Spinal cord (tissue), 10 donors: ENCODE data around the gene VASN. TPM values are rescaled to one million over a fixed set of nuclear protein-coding genes. Genes with fewer than 3 reads are reported as not detected.

ENCODE experiments used
- DNase-seq, 6 donors: peaks; one replicate each; pipeline versions ENCODE4 v3.0.0 to v3.0.0-alpha.2; 2013 to 2015; ENCODE audit warnings: low spot score in 6 of 6, low read depth in 4 of 6
- H3K27ac ChIP-seq: one replicate; pipeline ENCODE4 v1.5.1; 2013; ENCODE audit warnings: low read depth, low read length, control low read depth
- H3K27me3 ChIP-seq: one replicate; pipeline ENCODE4 v1.6.1; 2013; ENCODE audit warnings: low read length; ENCODE audit not compliant: control insufficient read depth, insufficient read depth
- H3K36me3 ChIP-seq: one replicate; pipeline ENCODE4 v1.6.1; 2013; ENCODE audit warnings: low read length; ENCODE audit not compliant: control insufficient read depth, insufficient read depth
- H3K4me1 ChIP-seq: one replicate; pipeline ENCODE4 v1.6.1; 2013; ENCODE audit warnings: low read length; ENCODE audit not compliant: control insufficient read depth, insufficient read depth
- H3K4me3 ChIP-seq: one replicate; pipeline ENCODE4 v1.5.1; 2013; ENCODE audit warnings: low read depth, low read length, control low read depth
- H3K9me3 ChIP-seq: one replicate; pipeline ENCODE4 v1.6.1; 2013; ENCODE audit warnings: low read length; ENCODE audit not compliant: control insufficient read depth, insufficient read depth
- WGBS: methylation state at CpG from one replicate; pipeline ENCODE4 v1.1.5; 2013; ENCODE audit warnings: missing lambda C conversion rate; ENCODE audit not compliant: insufficient coverage; 5-methylcytosine and 5-hydroxymethylcytosine counted together
- polyA plus RNA-seq, 2 donors: library from polyadenylated mRNA; unstranded; fragments of 120-200 nt; gene quantifications; one replicate each; pipeline ENCODE4 v1.2.1, GENCODE V29; 2013; ENCODE audit not compliant: insufficient read length in 2 of 2
- total RNA-seq, 2 donors: library from RNA; depleted of rRNA in 1 of 2; stranded (reverse); fragments of 120-200 nt in 1 of 2; fragments of >200 nt in 1 of 2; gene quantifications; one replicate each; pipeline versions ENCODE4 v1.2.3 to v1.2.4, GENCODE V29; 2013 to 2014
- donor health status: healthy.

The VASN gene
- total and polyA plus RNA-seq, 4 donors, result 5.3 to 19.6 (median 9.5) TPM

DNA sequence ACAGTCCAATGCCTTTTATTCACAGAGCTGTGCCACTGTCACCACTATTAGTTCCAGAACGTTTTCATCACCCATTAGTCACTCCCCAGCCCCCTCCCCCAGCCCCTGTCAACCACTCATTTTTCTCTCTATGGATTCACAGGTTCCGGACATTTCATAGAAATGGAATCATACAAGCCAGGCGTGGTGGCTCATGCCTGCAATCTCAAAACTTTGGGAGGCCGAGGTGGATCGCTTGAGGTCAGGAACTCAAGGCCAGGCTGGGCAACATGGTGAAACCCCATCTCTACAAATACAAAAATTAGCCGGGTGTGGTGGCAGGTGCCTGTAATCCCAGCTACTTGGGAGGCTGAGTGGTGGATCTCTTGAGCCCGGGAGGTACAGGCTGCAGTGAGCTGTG is 19.8 kb upstream of the VASN start:
- 17% methylated on average over 1 of the region's 7 CpGs for WGBS
- peaks cover 36% of the 10 kb centered on the region for H3K36me3 ChIP-seq
- no peak for DNase-seq
- no peak overlapping the region for H3K4me3 ChIP-seq
- H3K27me3 ChIP-seq, result no peaks in the 10 kb centered on the region
- H3K9me3 ChIP-seq, result no peaks in the 10 kb centered on the region
- no peak overlapping the region for H3K27ac ChIP-seq
- peaks cover 14% of the 10 kb centered on the region for H3K4me1 ChIP-seq

DNA sequence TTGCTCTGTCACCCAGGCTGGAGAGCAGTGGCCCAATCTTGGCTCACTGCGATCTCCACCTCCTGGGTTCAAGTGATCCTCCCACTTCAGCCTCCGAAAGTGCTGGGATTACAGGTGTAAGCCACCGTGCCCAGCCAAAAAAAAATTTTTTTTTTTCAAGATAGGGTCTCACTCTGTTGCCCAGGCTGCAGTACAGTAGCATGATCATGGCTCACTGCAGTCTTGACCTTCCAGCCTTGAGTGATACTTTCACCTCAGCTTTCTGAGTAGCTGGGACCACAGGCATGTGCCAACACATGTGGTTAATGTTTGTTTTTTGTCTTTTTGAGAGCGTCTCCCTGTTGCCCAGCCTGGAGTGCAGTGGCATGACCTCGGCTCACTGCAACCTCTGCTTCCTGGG is 18.8 kb upstream of the VASN start:
- no peaks in the 10 kb centered on the region for H3K27me3 ChIP-seq

DNA sequence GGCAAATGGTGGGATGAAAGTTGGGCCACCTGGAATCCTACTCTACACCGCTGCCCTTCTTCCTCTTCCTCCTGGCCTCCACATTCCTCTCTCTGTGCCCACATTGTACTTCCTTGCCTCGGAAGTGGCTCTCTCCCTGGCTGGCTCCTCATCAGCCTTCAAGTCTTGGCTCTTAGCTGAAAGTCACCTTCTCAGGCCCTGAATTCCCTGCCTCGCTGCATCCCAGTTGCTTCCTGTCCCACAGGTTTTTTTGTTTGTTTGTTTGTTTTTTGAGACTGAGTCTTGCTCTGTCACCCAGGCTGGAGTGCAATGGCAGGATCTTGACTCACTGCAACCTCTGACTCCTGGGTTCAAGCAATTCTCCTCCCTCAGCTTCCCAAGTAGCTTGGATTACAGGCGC is 18.0 kb upstream of the VASN start:
- H3K4me1 ChIP-seq, result peaks cover 14% of the 10 kb centered on the region
- H3K27ac ChIP-seq, result no peak overlapping the region
- no peak for DNase-seq
- no peak overlapping the region for H3K4me3 ChIP-seq
- H3K36me3 ChIP-seq, result peaks cover 38% of the 10 kb centered on the region
- H3K9me3 ChIP-seq, result no peaks in the 10 kb centered on the region
- 89% methylated on average over 2 of the region's 4 CpGs for WGBS
- H3K27me3 ChIP-seq, result no peaks in the 10 kb centered on the region

More for the DNA sequence above, 18.8 kb upstream of the VASN start:
- Histone ChIP-seq H3K4me1 (peaks cover 14% of the 10 kb centered on the region), H3K9me3 (no peaks in the 10 kb centered on the region), H3K36me3 (peaks cover 39% of the 10 kb centered on the region), H3K4me3 (no peak overlapping the region), H3K27ac (no peak overlapping the region)
- no peak for DNase-seq
- WGBS, result 83% methylated on average over 4 of the region's 5 CpGs

DNA sequence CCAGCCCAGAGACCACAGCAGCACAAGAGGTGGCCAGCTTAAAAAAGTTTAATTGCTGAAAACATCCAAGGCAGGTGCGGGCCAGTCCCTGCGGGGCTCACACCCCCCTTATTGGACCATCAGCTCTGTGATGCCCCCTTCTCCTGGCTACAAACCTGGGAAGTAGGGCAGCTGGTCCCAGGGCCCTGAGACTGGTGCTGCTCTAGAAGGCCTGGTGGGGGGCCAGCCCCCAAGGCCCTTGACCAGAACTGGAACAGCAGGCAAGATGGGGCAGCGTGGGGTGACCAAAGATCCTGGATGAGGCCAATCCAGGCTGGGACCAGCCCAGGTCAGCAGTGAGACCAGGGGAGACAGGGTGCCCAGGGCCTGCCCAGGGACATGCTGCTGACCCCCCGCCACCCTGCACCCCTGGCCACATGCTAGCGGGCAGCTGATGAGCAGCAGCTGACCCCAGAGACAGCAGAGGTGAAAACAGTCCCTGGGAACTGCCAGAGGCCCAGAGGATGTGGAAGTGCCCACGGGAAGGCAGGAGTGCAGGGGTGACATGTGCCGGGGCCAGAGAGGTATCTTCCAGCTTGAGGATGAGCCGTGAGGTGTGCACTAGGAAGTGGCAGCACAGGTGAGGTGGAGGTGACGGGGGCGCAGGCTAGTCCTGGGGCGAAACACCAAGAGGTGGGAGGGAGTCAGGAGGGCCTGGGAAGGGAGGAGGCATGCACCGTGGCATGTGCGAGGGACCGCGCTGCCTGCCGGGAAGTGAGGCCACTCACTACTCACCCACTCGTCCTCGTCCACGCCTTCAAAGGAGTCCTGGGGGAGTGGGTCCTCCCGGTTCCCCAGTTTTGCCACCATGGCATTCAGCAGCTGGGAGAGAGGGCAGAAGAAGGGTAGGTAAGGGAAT is 16.9 kb upstream of the VASN start:
- peaks cover 47% of the 10 kb centered on the region for H3K36me3 ChIP-seq
- no peak overlapping the region for H3K27ac ChIP-seq
- 95% methylated on average over 11 of the region's 20 CpGs for WGBS

DNA sequence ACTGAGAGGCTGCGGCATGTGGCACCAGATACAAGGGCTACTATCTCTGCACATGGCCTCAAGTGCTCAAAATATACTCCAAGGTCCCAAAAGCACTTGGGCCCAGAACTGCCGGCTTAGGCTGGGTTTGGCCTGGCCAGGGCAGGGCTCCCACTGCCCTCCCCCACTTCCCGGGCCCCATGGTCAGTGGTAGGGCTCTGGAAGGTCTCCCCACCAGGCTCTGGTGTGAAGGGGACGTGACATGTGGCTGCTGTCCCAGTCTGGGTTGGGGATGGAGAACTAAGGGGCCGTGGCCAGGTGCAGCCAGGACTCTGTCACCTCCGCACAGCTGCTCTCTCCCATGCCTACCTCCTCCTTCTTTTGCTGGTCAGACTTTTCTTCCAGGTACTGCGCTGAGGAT is 14.8 kb upstream of the VASN start:
- Histone ChIP-seq H3K27ac (no peak overlapping the region), H3K9me3 (no peaks in the 10 kb centered on the region), H3K4me1 (peaks cover 5% of the 10 kb centered on the region), H3K36me3 (peaks cover 68% of the 10 kb centered on the region), H3K27me3 (no peaks in the 10 kb centered on the region), H3K4me3 (no peak overlapping the region)
- DNase-seq, result no peak
- 79% methylated on average over 5 of the region's 7 CpGs for WGBS

More for the DNA sequence above, 16.9 kb upstream of the VASN start:
- no peaks in the 10 kb centered on the region for H3K9me3 ChIP-seq
- H3K4me1 ChIP-seq, result peaks cover 19% of the 10 kb centered on the region
- no peak overlapping the region for H3K4me3 ChIP-seq
- no peaks in the 10 kb centered on the region for H3K27me3 ChIP-seq
- no peak for DNase-seq

DNA sequence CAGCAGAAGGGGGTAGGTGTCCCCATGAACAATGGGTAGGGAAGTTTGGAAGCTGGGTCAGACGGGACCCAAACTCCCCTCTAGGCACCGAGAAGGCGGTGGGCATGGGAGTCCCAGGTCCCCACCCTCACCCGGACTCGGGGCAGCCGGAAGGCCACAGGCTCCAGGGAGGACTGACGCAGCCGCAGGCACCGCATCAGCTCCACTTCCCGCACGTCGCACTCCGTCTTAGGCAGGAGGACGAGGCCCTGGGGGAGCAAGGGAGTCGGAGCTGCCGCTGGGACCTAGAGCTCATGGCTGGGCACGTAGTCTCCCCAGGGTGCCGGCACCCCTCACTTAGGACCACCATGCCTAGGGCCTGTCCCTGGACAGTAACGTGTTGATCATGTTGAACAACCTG is 13.4 kb upstream of the VASN start:
- no peak overlapping the region for H3K27ac ChIP-seq
- WGBS, result 97% methylated on average over 18 of the region's 19 CpGs
- H3K4me1 ChIP-seq, result peaks cover 5% of the 10 kb centered on the region
- H3K36me3 ChIP-seq, result peaks cover 82% of the 10 kb centered on the region
- no peak overlapping the region for H3K4me3 ChIP-seq
- DNase-seq, result no peak
- H3K9me3 ChIP-seq, result no peaks in the 10 kb centered on the region
- H3K27me3 ChIP-seq, result no peaks in the 10 kb centered on the region

DNA sequence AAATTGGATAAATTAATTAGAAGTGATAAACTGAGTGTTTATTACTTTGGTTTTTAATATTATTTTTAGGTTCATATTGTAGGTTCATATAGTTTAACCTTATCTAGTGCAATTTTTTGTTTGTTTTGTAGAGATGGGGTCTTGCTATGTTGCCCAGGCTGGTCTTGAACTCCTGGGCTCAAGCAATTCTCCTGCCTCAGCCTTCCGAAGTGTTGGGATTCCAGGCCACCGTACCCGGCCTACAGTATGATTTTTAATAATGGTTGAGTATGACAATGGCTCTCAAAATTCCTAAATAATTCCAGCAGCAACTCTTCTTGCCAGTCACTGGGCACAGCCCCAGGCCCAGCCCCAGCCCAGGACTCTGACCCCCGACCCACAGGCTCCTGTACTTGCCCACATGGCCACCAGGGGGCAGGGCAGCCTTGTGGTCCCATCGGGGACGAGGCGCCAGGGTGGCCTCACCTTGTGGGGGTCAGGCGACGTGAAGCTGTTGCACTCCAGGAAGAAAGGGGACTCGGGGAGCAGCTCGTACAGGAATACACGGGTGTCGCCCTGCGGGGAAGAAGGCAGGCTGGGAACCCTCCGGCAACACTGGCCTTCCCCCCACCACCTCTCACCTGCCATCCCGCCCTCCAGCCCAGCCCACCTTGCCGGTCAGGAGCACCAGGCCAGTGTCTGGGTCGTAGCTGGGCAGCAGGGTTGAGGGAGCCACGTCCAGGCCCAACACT is 12.7 kb upstream of the VASN start:
- H3K27ac ChIP-seq, result no peak overlapping the region
- WGBS, result 33% methylated on average over 16 of the region's 19 CpGs
- DNase-seq, result peak in 1 of 6 donors; percentile 45

DNA sequence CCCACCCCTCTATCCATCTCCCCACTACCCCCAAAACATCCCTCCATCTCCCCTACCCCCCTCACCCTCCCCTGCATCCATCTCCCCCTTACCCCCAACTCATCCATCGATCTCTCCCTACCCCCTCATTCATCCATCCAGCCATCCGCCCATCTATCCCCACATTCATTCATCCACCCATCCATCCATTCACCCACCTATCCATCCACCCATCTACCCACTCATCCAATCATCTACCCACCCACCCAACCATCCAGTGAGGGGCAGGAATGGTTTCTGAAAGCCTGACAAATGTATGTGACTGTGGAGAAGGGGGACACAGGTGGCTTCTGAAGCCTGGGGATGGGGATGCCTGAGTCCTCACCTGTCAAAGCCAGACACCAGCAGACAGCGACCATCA is 11.7 kb upstream of the VASN start:
- Histone ChIP-seq H3K27me3 (no peaks in the 10 kb centered on the region), H3K4me1 (peaks cover 5% of the 10 kb centered on the region), H3K36me3 (peaks cover 85% of the 10 kb centered on the region), H3K9me3 (no peaks in the 10 kb centered on the region), H3K4me3 (no peak overlapping the region), H3K27ac (no peak overlapping the region)
- DNase-seq, result no peak
- WGBS, result 100% methylated on average over 2 of the region's 3 CpGs

More for the DNA sequence above, 12.7 kb upstream of the VASN start:
- no peaks in the 10 kb centered on the region for H3K27me3 ChIP-seq
- H3K4me3 ChIP-seq, result no peak overlapping the region
- H3K36me3 ChIP-seq, result peaks cover 84% of the 10 kb centered on the region
- peaks cover 5% of the 10 kb centered on the region for H3K4me1 ChIP-seq
- no peaks in the 10 kb centered on the region for H3K9me3 ChIP-seq

DNA sequence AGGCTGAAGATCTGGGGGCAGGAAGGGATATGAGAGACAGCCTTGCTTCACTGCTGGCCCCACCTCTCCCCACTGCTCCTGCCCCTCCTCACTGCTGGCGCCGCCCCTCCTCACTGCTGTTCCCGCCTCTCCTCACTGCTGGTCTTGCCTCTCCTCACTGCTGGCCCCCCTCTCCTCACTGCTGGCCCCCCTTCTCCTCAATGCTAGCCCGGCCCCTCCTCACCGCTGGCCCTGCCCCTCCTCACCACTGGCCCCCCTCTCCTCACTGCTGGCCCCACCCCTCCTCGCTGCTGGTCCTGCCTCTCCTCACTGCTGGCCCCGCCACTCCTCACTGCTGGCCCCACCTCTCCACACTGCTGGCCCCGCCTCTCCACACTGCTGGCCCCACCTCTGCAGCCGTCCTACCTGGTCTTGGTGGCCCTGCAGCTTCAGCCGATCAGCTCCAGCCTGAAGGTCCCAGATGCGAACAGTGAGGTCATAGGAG is 11.1 kb upstream of the VASN start:
- Histone ChIP-seq H3K36me3 (peaks cover 88% of the 10 kb centered on the region), H3K9me3 (no peaks in the 10 kb centered on the region)
- 76% methylated on average over 7 of the region's 11 CpGs for WGBS

More for the DNA sequence above, 11.1 kb upstream of the VASN start:
- no peaks in the 10 kb centered on the region for H3K27me3 ChIP-seq
- no peak for DNase-seq
- H3K4me1 ChIP-seq, result peaks cover 5% of the 10 kb centered on the region
- no peak overlapping the region for H3K27ac ChIP-seq
- H3K4me3 ChIP-seq, result no peak overlapping the region
